ENCODE data around the gene STIM1. TPM values are rescaled to one million over a fixed set of nuclear protein-coding genes. Genes with fewer than 3 reads are reported as not detected.

STIM1 gene
- total RNA-seq, 1 experiment from 2014 or later: 15.2 TPM

- no peak overlapping the region for H3K18ac ChIP-seq (ENCODE audit: insufficient read length, low read depth, low read length)
- H3K79me2 ChIP-seq (ENCODE audit: insufficient read depth, low read length): no peaks in the 10 kb centered on the region
- WGBS (ENCODE audit: extremely low coverage, insufficient read length, low lambda C conversion rate): no CpG with 5 or more reads among the region's 2 CpGs
- Mint-ChIP-seq H3K27ac (no peak overlapping the region; a peak in 1 of 7 replicates), H3K4me1 (peaks cover 4 to 8% of the 10 kb centered on the region in 2 experiments; a peak in 3 of 4 replicates), H3K36me3 (ENCODE audit: insufficient read depth in 1 of 3, low read depth in 3 of 3) (peaks cover 0 to 4% (median 0%) of the 10 kb centered on the region in 3 experiments; a peak in 2 of 7 replicates), H3K9me3 (no peaks in the 10 kb centered on the region), H3K4me3 (no peak overlapping the region), H3K27me3 (ENCODE audit: low read depth) (no peaks in the 10 kb centered on the region)
- no peak overlapping the region for H3K14ac ChIP-seq (ENCODE audit: insufficient read depth, low read length)
- H3K79me1 ChIP-seq (ENCODE audit: insufficient read depth, low read depth, low read length, poor library complexity, severe bottlenecking): no peaks in the 10 kb centered on the region
- no peak overlapping the region for H2BK15ac ChIP-seq (ENCODE audit: low read depth, low read length)
- peaks cover 5% of the 10 kb centered on the region for H3K23me2 ChIP-seq (ENCODE audit: insufficient read length, low read depth, low read length, poor library complexity, severe bottlenecking)
- no peak overlapping the region for H3K9ac ChIP-seq (ENCODE audit: extremely low read depth, insufficient read length, low read length)
- TF ChIP-seq, protein P1, sequence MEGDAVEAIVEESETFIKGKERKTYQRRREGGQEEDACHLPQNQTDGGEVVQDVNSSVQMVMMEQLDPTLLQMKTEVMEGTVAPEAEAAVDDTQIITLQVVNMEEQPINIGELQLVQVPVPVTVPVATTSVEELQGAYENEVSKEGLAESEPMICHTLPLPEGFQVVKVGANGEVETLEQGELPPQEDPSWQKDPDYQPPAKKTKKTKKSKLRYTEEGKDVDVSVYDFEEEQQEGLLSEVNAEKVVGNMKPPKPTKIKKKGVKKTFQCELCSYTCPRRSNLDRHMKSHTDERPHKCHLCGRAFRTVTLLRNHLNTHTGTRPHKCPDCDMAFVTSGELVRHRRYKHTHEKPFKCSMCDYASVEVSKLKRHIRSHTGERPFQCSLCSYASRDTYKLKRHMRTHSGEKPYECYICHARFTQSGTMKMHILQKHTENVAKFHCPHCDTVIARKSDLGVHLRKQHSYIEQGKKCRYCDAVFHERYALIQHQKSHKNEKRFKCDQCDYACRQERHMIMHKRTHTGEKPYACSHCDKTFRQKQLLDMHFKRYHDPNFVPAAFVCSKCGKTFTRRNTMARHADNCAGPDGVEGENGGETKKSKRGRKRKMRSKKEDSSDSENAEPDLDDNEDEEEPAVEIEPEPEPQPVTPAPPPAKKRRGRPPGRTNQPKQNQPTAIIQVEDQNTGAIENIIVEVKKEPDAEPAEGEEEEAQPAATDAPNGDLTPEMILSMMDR (conservative IDR thresholded peaks at IDR 0.05): no peak
- H2BK5ac ChIP-seq (ENCODE audit: insufficient read length, low read length): no peak overlapping the region
- no peak overlapping the region for H3K23ac ChIP-seq (ENCODE audit: insufficient read length, low read depth, low read length)
- no peak overlapping the region for H3T11ph ChIP-seq (ENCODE audit: low read length)
- no peak overlapping the region for H2AFZ ChIP-seq (ENCODE audit: low read length)
- H3K4ac ChIP-seq (ENCODE audit: low read depth, low read length): no peak overlapping the region
- H3K9me3 ChIP-seq (ENCODE audit: control insufficient read depth, low read depth, low read length): no peaks in the 10 kb centered on the region
- H3K4me1 ChIP-seq (ENCODE audit: insufficient read depth, low read length): no peaks in the 10 kb centered on the region
- no peak overlapping the region for H2BK120ac ChIP-seq (ENCODE audit: low read depth, low read length, poor library complexity, severe bottlenecking)
- H3K56ac ChIP-seq (ENCODE audit: insufficient read length, low read depth, low read length): no peak overlapping the region
- no peak overlapping the region for H4K91ac ChIP-seq (ENCODE audit: insufficient read length, low read depth, low read length)
- H3K27ac ChIP-seq (ENCODE audit: insufficient read length, low read depth, low read length): no peak overlapping the region
- H2AK5ac ChIP-seq (ENCODE audit: insufficient read length, low read length): no peak overlapping the region
- H4K5ac ChIP-seq (ENCODE audit: insufficient read length, low read depth, low read length): no peak overlapping the region
- DNase-seq: no peak
- H2BK12ac ChIP-seq (ENCODE audit: insufficient read length, low read depth, low read length): no peak overlapping the region
- H4K8ac ChIP-seq (replicated peaks; ENCODE audit: insufficient read length, low read depth, low read length): no peak overlapping the region
- H3K27me3 ChIP-seq (ENCODE audit: insufficient read depth, low read length): no peaks in the 10 kb centered on the region
- no peak overlapping the region for H3K4me2 ChIP-seq (ENCODE audit: insufficient read depth, insufficient read length, low read length)
- H2BK20ac ChIP-seq (ENCODE audit: low read depth, low read length, poor library complexity, severe bottlenecking): no peak overlapping the region
- H4K20me1 ChIP-seq (ENCODE audit: control insufficient read depth, insufficient read depth, insufficient read length): no peaks in the 10 kb centered on the region
These were observed 234.8 kb downstream of the STIM1 start for GRCh38 chr11:4090258-4090657.

All from H9 (cell line).